Measurements from ENCODE around the gene SNX27.

SNX27 gene

GRCh38 chr1:151606384-151606783 is 5.5 kb upstream of the SNX27 start:
- in situ Hi-C loops (cut with HindIII; ENCODE audit: low pct_ligation_motif_present, low sequenced_read_pairs), result no loop called here
- H3K27me3 ChIP-seq (replicated peaks), result no peaks in the 10 kb centered on the region
- no peak for TF ChIP-seq CTCF (IDR thresholded peaks at IDR 0.05; ENCODE audit: low read depth, low read length, missing control alignments)
- H3K4me3 ChIP-seq (ENCODE audit: low read depth, low read length), result no peak overlapping the region
- H3K27ac ChIP-seq, result no peak overlapping the region
- no peaks in the 10 kb centered on the region for H3K36me3 ChIP-seq (replicated peaks)
- DNase-seq, result no peak

- no peak for TF ChIP-seq CTCF (IDR thresholded peaks at IDR 0.05; ENCODE audit: low read depth, low read length, missing control alignments)
- Histone ChIP-seq H3K27ac (no peak overlapping the region), H3K36me3 (replicated peaks) (no peaks in the 10 kb centered on the region), H3K4me3 (ENCODE audit: low read depth, low read length) (no peak overlapping the region), H3K27me3 (replicated peaks) (no peaks in the 10 kb centered on the region)
- DNase-seq, result no peak
- in situ Hi-C loops (cut with HindIII; ENCODE audit: low pct_ligation_motif_present, low sequenced_read_pairs), result no loop called here
Observed at GRCh38 chr1:151606857-151607256, 5.0 kb upstream of the SNX27 start.

- no peak overlapping the region for H3K27ac ChIP-seq
- no peak for TF ChIP-seq CTCF (IDR thresholded peaks at IDR 0.05; ENCODE audit: low read depth, low read length, missing control alignments)
- DNase-seq, result no peak
- no peaks in the 10 kb centered on the region for H3K27me3 ChIP-seq (replicated peaks)
- H3K4me3 ChIP-seq (ENCODE audit: low read depth, low read length), result no peak overlapping the region
- H3K36me3 ChIP-seq (replicated peaks), result no peaks in the 10 kb centered on the region
- in situ Hi-C loops (cut with HindIII; ENCODE audit: low pct_ligation_motif_present, low sequenced_read_pairs), result no loop called here
Observed at GRCh38 chr1:151610142-151610541, 1.7 kb upstream of the SNX27 start.

- H3K36me3 ChIP-seq (replicated peaks), result no peaks in the 10 kb centered on the region
- DNase-seq, result peak; percentile 34
- TF ChIP-seq CTCF (IDR thresholded peaks at IDR 0.05; ENCODE audit: low read depth, low read length, missing control alignments), result no peak
- H3K27me3 ChIP-seq (replicated peaks), result no peaks in the 10 kb centered on the region
- in situ Hi-C loops (cut with HindIII; ENCODE audit: low pct_ligation_motif_present, low sequenced_read_pairs), result no loop called here
- peak overlapping the region; percentile 89 for H3K27ac ChIP-seq
- no peak overlapping the region for H3K4me3 ChIP-seq (ENCODE audit: low read depth, low read length)
Observed at GRCh38 chr1:151611288-151611790, 511 bp upstream of the SNX27 start.

- H3K27me3 ChIP-seq (replicated peaks), result no peaks in the 10 kb centered on the region
- no peak for TF ChIP-seq CTCF (IDR thresholded peaks at IDR 0.05; ENCODE audit: low read depth, low read length, missing control alignments)
- in situ Hi-C loops (cut with HindIII; ENCODE audit: low pct_ligation_motif_present, low sequenced_read_pairs), result no loop called here
- no peak for DNase-seq
- H3K36me3 ChIP-seq (replicated peaks), result no peaks in the 10 kb centered on the region
- peak overlapping the region; percentile 89 for H3K27ac ChIP-seq
- H3K4me3 ChIP-seq (ENCODE audit: low read depth, low read length), result peak overlapping the region; percentile 81
Observed at GRCh38 chr1:151612501-151613281, 841 bp downstream of the SNX27 start.
